K562 (cell line): ENCODE measurements around the gene PATL2. TPM values are rescaled to one million over a fixed set of nuclear protein-coding genes. Genes with fewer than 3 reads are reported as not detected.

Experiments
- HDAC6 ChIP-seq: IDR thresholded peaks from 2 replicates; pipeline ENCODE4 v1.6.1; 2012; ENCODE audit warnings: low read depth, mild to moderate bottlenecking, control low read depth, inconsistent platforms, low read length, moderate library complexity
- HNRNPUL1 ChIP-seq: fragments of 200-400 bp; formaldehyde crosslinking; IDR thresholded peaks from 2 replicates; pipeline ENCODE4 v1.6.1; 2017; ENCODE audit warnings: low read length
- JUND ChIP-seq, 2 experiments: IDR thresholded peaks; 2 replicates in 1 of 2; 3 replicates in 1 of 2; pipeline ENCODE4 v1.6.1; 2011; ENCODE audit warnings: borderline replicate concordance in 2 of 2, low read depth in 2 of 2, low read length in 2 of 2, improper control_type of control experiment in 1 of 2, missing biosample characterization in 1 of 2, missing genetic modification characterization in 1 of 2, missing genetic modification reagents in 1 of 2
- KAT8 ChIP-seq: fragments of 450-650 bp; IDR thresholded peaks from 2 replicates; pipeline ENCODE4 v1.6.1; 2016; ENCODE audit warnings: low read depth, mild to moderate bottlenecking
- KDM2B ChIP-seq: fragments of 250-450 bp; sonication (Bioruptor Pico); IDR thresholded peaks from 2 replicates; pipeline ENCODE4 v1.8.0; 2021; ENCODE audit warnings: mild to moderate bottlenecking, moderate library complexity
- RFX5 ChIP-seq: IDR thresholded peaks from 2 replicates; pipeline ENCODE4 v1.6.1; 2011; ENCODE audit warnings: low read depth, mild to moderate bottlenecking, improper control_type of control experiment, low read length
- SMARCA5 ChIP-seq: fragments of 450-650 bp; IDR thresholded peaks from 2 replicates; pipeline ENCODE4 v1.6.1; 2016
- TBL1XR1 ChIP-seq, 2 experiments: IDR thresholded peaks; 2 replicates each; pipeline ENCODE4 v1.6.1; 2012; ENCODE audit warnings: improper control_type of control experiment in 2 of 2, low read length in 2 of 2, mild to moderate bottlenecking in 1 of 2
- ZKSCAN1 ChIP-seq: fragments of 150-350 bp; IDR thresholded peaks from 2 replicates; pipeline ENCODE4 v1.6.1; 2016; ENCODE audit warnings: low read depth, low read length
- ZNF589 ChIP-seq: fragments of 200-800 bp; sonication (Bioruptor generic); IDR thresholded peaks from 2 replicates; pipeline ENCODE4 v1.6.1; 2016; ENCODE audit warnings: low read depth, missing genetic modification characterization, missing compliant biosample characterization
- polyA plus RNA-seq, 8 experiments: library from polyadenylated mRNA; depleted of rRNA in 4 of 8; stranded (reverse) in 5 of 8; unstranded in 3 of 8; fragments of >200 nt; fragmentation: Nextera tagmentation in 2 of 8; fragmentation: Illumina TruSeq in 1 of 8; extraction: Ambion mirVana in 2 of 8; extraction: Trizol in 1 of 8; gene quantifications; 2 replicates each; pipeline versions ENCODE4 v1.2.1 to v1.2.3, GENCODE V29; 2011 to 2014; ENCODE audit warnings: inconsistent platforms in 1 of 8, missing spikeins in 1 of 8
- total RNA-seq, 7 experiments: library from RNA; depleted of rRNA in 6 of 7; stranded (reverse); fragments of >200 nt in 6 of 7; fragmentation: Illumina TruSeq in 2 of 7; extraction: Trizol in 2 of 7; gene quantifications; 2 replicates each; pipeline versions ENCODE4 v1.2.1 to v1.2.3, GENCODE V29; 2011 to 2021; ENCODE audit warnings: low replicate concordance in 1 of 7
- TF ChIP-seq, protein P1 (sequence below): fragments of 200-800 bp; sonication (Bioruptor generic); IDR thresholded peaks from 2 replicates; pipeline ENCODE4 v1.6.1; 2017; ENCODE audit warnings: missing genetic modification characterization, missing compliant biosample characterization
- TF ChIP-seq, protein P2 (sequence below): IDR thresholded peaks from 3 replicates; pipeline ENCODE4 v1.6.1; 2011; ENCODE audit warnings: borderline replicate concordance, mild to moderate bottlenecking; ENCODE audit not compliant: insufficient read length, insufficient read depth
- TF ChIP-seq, protein P3 (sequence below): sonication (generic); IDR thresholded peaks from 2 replicates; pipeline ENCODE4 v1.6.1; 2016
- TF ChIP-seq, protein P4 (sequence below): fragments of 450-650 bp; IDR thresholded peaks from 2 replicates; pipeline ENCODE4 v1.6.1; 2016; ENCODE audit warnings: low read depth

Gene PATL2
- total and polyA plus RNA-seq, 9 of the 15 experiments (the other 6 are each of a cell fraction or from before 2014, with no cell fraction given): 0.42 to 1.1 (median 0.86) TPM

DNA sequence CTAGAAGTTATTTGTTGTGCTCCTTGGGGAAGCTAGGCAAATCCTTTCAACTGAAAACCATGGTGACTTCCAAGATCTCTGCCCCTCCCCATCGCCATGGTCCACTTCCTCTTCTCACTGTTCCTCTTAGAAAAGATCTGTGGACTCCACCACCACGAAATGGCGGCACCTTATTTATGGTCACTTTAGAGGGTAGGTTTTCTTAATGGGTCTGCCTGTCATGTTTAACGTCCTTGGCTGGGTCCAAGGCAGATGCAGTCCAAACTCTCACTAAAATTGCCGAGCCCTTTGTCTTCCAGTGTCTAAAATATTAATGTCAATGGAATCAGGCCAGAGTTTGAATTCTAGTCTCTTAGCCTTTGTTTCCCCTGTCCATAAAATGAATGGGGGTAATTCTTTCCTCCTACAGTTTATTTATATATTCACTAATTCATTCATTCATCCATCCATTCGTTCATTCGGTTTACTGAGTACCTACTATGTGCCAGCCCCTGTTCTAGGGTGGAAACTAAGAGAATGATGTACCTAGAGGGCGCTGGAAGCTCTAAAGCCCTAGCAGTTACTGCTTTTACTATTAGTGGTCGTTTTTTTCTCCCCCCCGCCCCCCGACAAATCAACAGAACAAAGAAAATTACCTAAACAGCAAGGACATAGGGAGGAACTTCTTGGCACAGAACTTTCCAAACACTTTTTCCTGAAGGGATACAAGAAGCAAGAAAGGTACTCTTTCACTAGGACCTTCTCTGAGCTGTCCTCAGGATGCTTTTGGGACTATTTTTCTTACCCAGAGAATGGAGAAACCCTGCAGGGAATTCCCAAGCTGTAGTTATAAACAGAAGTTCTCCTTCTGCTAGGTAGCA, 657 bp downstream of the PATL2 start (continued):
- TF ChIP-seq, protein P1, sequence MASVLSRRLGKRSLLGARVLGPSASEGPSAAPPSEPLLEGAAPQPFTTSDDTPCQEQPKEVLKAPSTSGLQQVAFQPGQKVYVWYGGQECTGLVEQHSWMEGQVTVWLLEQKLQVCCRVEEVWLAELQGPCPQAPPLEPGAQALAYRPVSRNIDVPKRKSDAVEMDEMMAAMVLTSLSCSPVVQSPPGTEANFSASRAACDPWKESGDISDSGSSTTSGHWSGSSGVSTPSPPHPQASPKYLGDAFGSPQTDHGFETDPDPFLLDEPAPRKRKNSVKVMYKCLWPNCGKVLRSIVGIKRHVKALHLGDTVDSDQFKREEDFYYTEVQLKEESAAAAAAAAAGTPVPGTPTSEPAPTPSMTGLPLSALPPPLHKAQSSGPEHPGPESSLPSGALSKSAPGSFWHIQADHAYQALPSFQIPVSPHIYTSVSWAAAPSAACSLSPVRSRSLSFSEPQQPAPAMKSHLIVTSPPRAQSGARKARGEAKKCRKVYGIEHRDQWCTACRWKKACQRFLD (CRISPR knock-in tag): 0 out of 2 replicates have a peak, but pooled peaks have one; percentile 68
- TF ChIP-seq HNRNPUL1: no peak
- no peak for TF ChIP-seq KDM2B
- peak; percentile 85; the same call in 1 of the 2 replicates for TF ChIP-seq KAT8
- TF ChIP-seq JUND (IDR thresholded peaks at IDR 0.05; ENCODE audit: borderline replicate concordance, low read depth, low read length): no peak
- 0 out of 3 replicates have a peak, but pooled peaks have one; percentile 20 for TF ChIP-seq JUND (tag; IDR thresholded peaks at IDR 0.05; ENCODE audit: borderline replicate concordance, low read depth, low read length)
- TF ChIP-seq ZNF589 (CRISPR knock-in tag): 0 out of 2 replicates have a peak, but pooled peaks have one; percentile 3
- peak; percentile 100 for TF ChIP-seq ZKSCAN1
- TF ChIP-seq, protein P2, sequence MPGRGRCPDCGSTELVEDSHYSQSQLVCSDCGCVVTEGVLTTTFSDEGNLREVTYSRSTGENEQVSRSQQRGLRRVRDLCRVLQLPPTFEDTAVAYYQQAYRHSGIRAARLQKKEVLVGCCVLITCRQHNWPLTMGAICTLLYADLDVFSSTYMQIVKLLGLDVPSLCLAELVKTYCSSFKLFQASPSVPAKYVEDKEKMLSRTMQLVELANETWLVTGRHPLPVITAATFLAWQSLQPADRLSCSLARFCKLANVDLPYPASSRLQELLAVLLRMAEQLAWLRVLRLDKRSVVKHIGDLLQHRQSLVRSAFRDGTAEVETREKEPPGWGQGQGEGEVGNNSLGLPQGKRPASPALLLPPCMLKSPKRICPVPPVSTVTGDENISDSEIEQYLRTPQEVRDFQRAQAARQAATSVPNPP: no peak
- TF ChIP-seq TBL1XR1 (IDR thresholded peaks at IDR 0.05; ENCODE audit: low read length in 2 of 2): 0 out of 4 replicates have a peak, but pooled peaks of 1 of the 2 experiments have one; percentile 4
- TF ChIP-seq, protein P3, sequence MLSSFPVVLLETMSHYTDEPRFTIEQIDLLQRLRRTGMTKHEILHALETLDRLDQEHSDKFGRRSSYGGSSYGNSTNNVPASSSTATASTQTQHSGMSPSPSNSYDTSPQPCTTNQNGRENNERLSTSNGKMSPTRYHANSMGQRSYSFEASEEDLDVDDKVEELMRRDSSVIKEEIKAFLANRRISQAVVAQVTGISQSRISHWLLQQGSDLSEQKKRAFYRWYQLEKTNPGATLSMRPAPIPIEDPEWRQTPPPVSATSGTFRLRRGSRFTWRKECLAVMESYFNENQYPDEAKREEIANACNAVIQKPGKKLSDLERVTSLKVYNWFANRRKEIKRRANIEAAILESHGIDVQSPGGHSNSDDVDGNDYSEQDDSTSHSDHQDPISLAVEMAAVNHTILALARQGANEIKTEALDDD: 0 out of 2 replicates have a peak, but pooled peaks have one; percentile 13
- no peak for TF ChIP-seq RFX5
- TF ChIP-seq, protein P4, sequence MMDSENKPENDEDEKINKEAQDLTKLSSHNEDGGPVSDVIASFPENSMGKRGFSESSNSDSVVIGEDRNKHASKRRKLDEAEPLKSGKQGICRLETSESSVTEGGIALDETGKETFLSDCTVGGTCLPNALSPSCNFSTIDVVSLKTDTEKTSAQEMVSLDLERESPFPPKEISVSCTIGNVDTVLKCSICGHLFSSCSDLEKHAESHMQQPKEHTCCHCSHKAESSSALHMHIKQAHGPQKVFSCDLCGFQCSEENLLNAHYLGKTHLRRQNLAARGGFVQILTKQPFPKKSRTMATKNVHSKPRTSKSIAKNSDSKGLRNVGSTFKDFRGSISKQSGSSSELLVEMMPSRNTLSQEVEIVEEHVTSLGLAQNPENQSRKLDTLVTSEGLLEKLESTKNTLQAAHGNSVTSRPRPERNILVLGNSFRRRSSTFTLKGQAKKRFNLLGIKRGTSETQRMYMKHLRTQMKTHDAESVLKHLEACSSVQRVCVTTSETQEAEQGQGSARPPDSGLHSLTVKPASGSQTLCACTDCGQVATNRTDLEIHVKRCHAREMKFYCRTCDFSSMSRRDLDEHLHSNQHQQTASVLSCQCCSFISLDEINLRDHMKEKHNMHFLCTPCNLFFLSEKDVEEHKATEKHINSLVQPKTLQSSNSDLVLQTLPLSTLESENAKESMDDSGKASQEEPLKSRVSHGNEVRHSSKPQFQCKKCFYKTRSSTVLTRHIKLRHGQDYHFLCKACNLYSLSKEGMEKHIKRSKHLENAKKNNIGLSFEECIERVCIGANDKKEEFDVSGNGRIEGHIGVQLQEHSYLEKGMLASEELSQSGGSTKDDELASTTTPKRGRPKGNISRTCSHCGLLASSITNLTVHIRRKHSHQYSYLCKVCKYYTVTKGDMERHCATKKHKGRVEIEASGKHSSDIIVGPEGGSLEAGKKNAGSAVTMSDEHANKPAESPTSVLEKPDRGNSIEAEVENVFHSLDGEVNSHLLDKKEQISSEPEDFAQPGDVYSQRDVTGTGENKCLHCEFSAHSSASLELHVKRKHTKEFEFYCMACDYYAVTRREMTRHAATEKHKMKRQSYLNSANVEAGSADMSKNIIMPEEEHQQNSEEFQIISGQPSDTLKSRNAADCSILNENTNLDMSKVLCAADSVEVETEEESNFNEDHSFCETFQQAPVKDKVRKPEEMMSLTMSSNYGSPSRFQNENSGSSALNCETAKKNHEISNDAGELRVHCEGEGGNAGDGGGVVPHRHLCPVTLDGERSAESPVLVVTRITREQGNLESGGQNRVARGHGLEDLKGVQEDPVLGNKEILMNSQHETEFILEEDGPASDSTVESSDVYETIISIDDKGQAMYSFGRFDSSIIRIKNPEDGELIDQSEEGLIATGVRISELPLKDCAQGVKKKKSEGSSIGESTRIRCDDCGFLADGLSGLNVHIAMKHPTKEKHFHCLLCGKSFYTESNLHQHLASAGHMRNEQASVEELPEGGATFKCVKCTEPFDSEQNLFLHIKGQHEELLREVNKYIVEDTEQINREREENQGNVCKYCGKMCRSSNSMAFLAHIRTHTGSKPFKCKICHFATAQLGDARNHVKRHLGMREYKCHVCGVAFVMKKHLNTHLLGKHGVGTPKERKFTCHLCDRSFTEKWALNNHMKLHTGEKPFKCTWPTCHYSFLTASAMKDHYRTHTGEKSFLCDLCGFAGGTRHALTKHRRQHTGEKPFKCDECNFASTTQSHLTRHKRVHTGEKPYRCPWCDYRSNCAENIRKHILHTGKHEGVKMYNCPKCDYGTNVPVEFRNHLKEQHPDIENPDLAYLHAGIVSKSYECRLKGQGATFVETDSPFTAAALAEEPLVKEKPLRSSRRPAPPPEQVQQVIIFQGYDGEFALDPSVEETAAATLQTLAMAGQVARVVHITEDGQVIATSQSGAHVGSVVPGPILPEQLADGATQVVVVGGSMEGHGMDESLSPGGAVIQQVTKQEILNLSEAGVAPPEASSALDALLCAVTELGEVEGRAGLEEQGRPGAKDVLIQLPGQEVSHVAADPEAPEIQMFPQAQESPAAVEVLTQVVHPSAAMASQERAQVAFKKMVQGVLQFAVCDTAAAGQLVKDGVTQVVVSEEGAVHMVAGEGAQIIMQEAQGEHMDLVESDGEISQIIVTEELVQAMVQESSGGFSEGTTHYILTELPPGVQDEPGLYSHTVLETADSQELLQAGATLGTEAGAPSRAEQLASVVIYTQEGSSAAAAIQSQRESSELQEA: no peak
- peak; percentile 45; the same call in 1 of the 2 replicates for TF ChIP-seq SMARCA5
- TF ChIP-seq HDAC6: no peak
